Prostate gland (tissue), 2 donors: ENCODE data around the gene TNFSF11. TPM values are rescaled to one million over a fixed set of nuclear protein-coding genes. Genes with fewer than 3 reads are reported as not detected.

Source experiments
- DNase-seq: peaks from one replicate; pipeline ENCODE4 v3.0.0-alpha.2; 2019; ENCODE audit warnings: low spot score
- H3K27ac ChIP-seq, 2 donors: fragments of 200-600 bp; sonication (generic); 2 replicates each; pipeline ENCODE4 v1.5.1; 2017 to 2019
- H3K27me3 ChIP-seq: fragments of 200-600 bp; sonication (generic); replicated peaks from 2 replicates; pipeline ENCODE4 v1.5.1; 2019; ENCODE audit not compliant: insufficient read depth
- H3K36me3 ChIP-seq, 2 donors: fragments of 200-600 bp; sonication (generic); 1 replicate in 1 of 2; 2 replicates in 1 of 2; pipeline versions ENCODE4 v1.5.1 to v1.8.1; 2017 to 2019
- H3K4me1 ChIP-seq: fragments of 200-600 bp; sonication (generic); replicated peaks from 2 replicates; pipeline ENCODE4 v1.5.1; 2019
- H3K4me3 ChIP-seq, 2 donors: fragments of 200-600 bp; sonication (generic); 2 replicates each; pipeline ENCODE4 v1.5.1; 2017 to 2019
- H3K9me3 ChIP-seq: fragments of 200-600 bp; sonication (generic); 2 replicates; pipeline ENCODE4 v1.5.1; 2017
- CTCF ChIP-seq, 4 experiments: fragments of 200-600 bp in 2 of 4; fragments of 450-650 bp in 2 of 4; sonication (generic) in 2 of 4; IDR thresholded peaks; 1 replicate in 3 of 4; 2 replicates in 1 of 4; pipeline ENCODE4 v1.5.1; 2016 to 2019; ENCODE audit warnings: antibody characterized with exemption in 4 of 4, mild to moderate bottlenecking in 2 of 4, moderate library complexity in 2 of 4
- POLR2A ChIP-seq: fragments of 450-650 bp; IDR thresholded peaks from one replicate; pipeline ENCODE4 v1.6.1; 2016; ENCODE audit warnings: antibody characterized with exemption, mild to moderate bottlenecking
- POLR2AphosphoS5 ChIP-seq: sonication (generic); formaldehyde crosslinking; IDR thresholded peaks from one replicate; pipeline ENCODE4 v1.6.1; 2017; ENCODE audit warnings: antibody characterized with exemption
- WGBS: methylation state at CpG from one replicate; pipeline ENCODE4 v1.1.5; 2018; 5-methylcytosine and 5-hydroxymethylcytosine counted together
- intact Hi-C: fragments of 100-400 bp; cut with DNase I; formaldehyde crosslinking; loops from one replicate; pipeline ENCODE4 v1.14.2; 2022
- total RNA-seq, 2 donors: library from RNA; depleted of rRNA; stranded (reverse); fragments of >200 nt; gene quantifications; one replicate each; pipeline ENCODE4 v1.1.0, GENCODE V29; 2016

TNFSF11 gene
- total RNA-seq, 2 donors from 2014 or later, result 1.2 TPM; not detected in 1

GRCh38 chr13:42638886-42639285, 64.9 kb downstream of the TNFSF11 start:
- no peaks in the 10 kb centered on the region for H3K27me3 ChIP-seq
- TF ChIP-seq POLR2AphosphoS5 (no peak), POLR2A (no peak), CTCF (IDR thresholded peaks at IDR 0.05) (no peak)
- WGBS, result 75% methylated on average over 1 of the region's 1 CpG
- H3K4me3 ChIP-seq, result no peak overlapping the region
- no peaks in the 10 kb centered on the region for H3K4me1 ChIP-seq
- H3K36me3 ChIP-seq, result no peaks in the 10 kb centered on the region
- no peak overlapping the region for H3K27ac ChIP-seq
- intact Hi-C loops, result no loop called here
- H3K9me3 ChIP-seq, result no peaks in the 10 kb centered on the region
- DNase-seq, result no peak

- H3K9me3 ChIP-seq, result no peaks in the 10 kb centered on the region
- DNase-seq, result no peak
- no peak for TF ChIP-seq CTCF (IDR thresholded peaks at IDR 0.05)
- TF ChIP-seq POLR2AphosphoS5, result no peak
- TF ChIP-seq POLR2A, result no peak
- no peaks in the 10 kb centered on the region for H3K27me3 ChIP-seq
- H3K27ac ChIP-seq, result no peak overlapping the region
- WGBS, result 95% methylated on average over 6 of the region's 14 CpGs
- intact Hi-C loops, result no loop called here
- H3K4me3 ChIP-seq, result no peak overlapping the region
- H3K36me3 ChIP-seq, result no peaks in the 10 kb centered on the region
- H3K4me1 ChIP-seq, result no peaks in the 10 kb centered on the region
These were observed 69.1 kb downstream of the TNFSF11 start for GRCh38 chr13:42643076-42643475.

GRCh38 chr13:42644841-42645240, 70.9 kb downstream of the TNFSF11 start:
- no peaks in the 10 kb centered on the region for H3K27me3 ChIP-seq
- WGBS, result 67% methylated on average over 3 of the region's 3 CpGs
- H3K27ac ChIP-seq, result no peak overlapping the region
- TF ChIP-seq CTCF (IDR thresholded peaks at IDR 0.05), result no peak
- TF ChIP-seq POLR2AphosphoS5, result no peak
- no peak for TF ChIP-seq POLR2A
- DNase-seq, result no peak
- H3K4me1 ChIP-seq, result no peaks in the 10 kb centered on the region
- intact Hi-C loops, result no loop called here
- H3K36me3 ChIP-seq, result no peaks in the 10 kb centered on the region
- H3K9me3 ChIP-seq, result no peaks in the 10 kb centered on the region
- H3K4me3 ChIP-seq, result no peak overlapping the region

GRCh38 chr13:42645717-42646116, 71.8 kb downstream of the TNFSF11 start:
- WGBS, result 81% methylated on average over 1 of the region's 1 CpG
- Histone ChIP-seq H3K4me3 (no peak overlapping the region), H3K9me3 (no peaks in the 10 kb centered on the region), H3K36me3 (no peaks in the 10 kb centered on the region), H3K4me1 (no peaks in the 10 kb centered on the region), H3K27ac (no peak overlapping the region), H3K27me3 (no peaks in the 10 kb centered on the region)
- intact Hi-C loops, result no loop called here
- TF ChIP-seq CTCF (IDR thresholded peaks at IDR 0.05), result no peak
- no peak for TF ChIP-seq POLR2A
- no peak for DNase-seq

GRCh38 chr13:42649141-42649540, 75.2 kb downstream of the TNFSF11 start:
- intact Hi-C loops, result no loop called here
- no peak for DNase-seq
- no peaks in the 10 kb centered on the region for H3K36me3 ChIP-seq

More at GRCh38 chr13:42649141-42649540, 75.2 kb downstream of the TNFSF11 start:
- no peak overlapping the region for H3K4me3 ChIP-seq
- H3K4me1 ChIP-seq, result no peaks in the 10 kb centered on the region
- no peaks in the 10 kb centered on the region for H3K9me3 ChIP-seq
- TF ChIP-seq POLR2A (no peak), POLR2AphosphoS5 (no peak), CTCF (IDR thresholded peaks at IDR 0.05) (no peak)
- H3K27ac ChIP-seq, result no peak overlapping the region
- H3K27me3 ChIP-seq, result no peaks in the 10 kb centered on the region
